SK-N-SH treated with all-trans-retinoic acid at 6 μM for 48 hours (cell line): ENCODE data around the gene DCLK2.

ENCODE experiments used
- ATAC-seq: fragments of 200-7000 bp; cut with Tn5 transposase; 3 replicates; pipeline ENCODE4 v1.9.1; 2020; ENCODE audit warnings: mild to moderate bottlenecking, moderate library complexity
- ARNTL ChIP-seq: fragments of 450-650 bp; formaldehyde crosslinking; IDR thresholded peaks from 2 replicates; pipeline ENCODE4 v1.5.0; 2020; ENCODE audit warnings: low read depth, mild to moderate bottlenecking, moderate library complexity, borderline replicate concordance
- BACH2 ChIP-seq: fragments of 250-450 bp; sonication (Bioruptor Pico); IDR thresholded peaks from 2 replicates; pipeline ENCODE4 v1.9.0; 2021; ENCODE audit warnings: mild to moderate bottlenecking, borderline replicate concordance
- CSDC2 ChIP-seq: fragments of 250-450 bp; sonication (Bioruptor Pico); IDR thresholded peaks from 2 replicates; pipeline ENCODE4 v1.5.0; 2020; ENCODE audit warnings: mild to moderate bottlenecking, moderate library complexity
- ESRRG ChIP-seq: fragments of 250-450 bp; sonication (Bioruptor Pico); IDR thresholded peaks from 2 replicates; pipeline ENCODE4 v1.6.1; 2021; ENCODE audit warnings: mild to moderate bottlenecking
- GLIS3 ChIP-seq: fragments of 250-450 bp; sonication (Bioruptor Pico); IDR thresholded peaks from 2 replicates; pipeline ENCODE4 v1.5.0; 2020; ENCODE audit warnings: mild to moderate bottlenecking, moderate library complexity
- ISL1 ChIP-seq: fragments of 250-450 bp; sonication (Bioruptor Pico); IDR thresholded peaks from 2 replicates; pipeline ENCODE4 v2.1.2; 2022; ENCODE audit warnings: mild to moderate bottlenecking, moderate library complexity
- OSR1 ChIP-seq: fragments of 250-450 bp; sonication (Bioruptor Pico); IDR thresholded peaks from 2 replicates; pipeline ENCODE4 v1.8.0; 2022; ENCODE audit warnings: moderate library complexity, mild to moderate bottlenecking, inconsistent platforms
- PPARA ChIP-seq: fragments of 250-450 bp; sonication (Bioruptor Pico); IDR thresholded peaks from 2 replicates; pipeline ENCODE4 v1.5.0; 2020; ENCODE audit warnings: mild to moderate bottlenecking, borderline replicate concordance
- RARB ChIP-seq: fragments of 250-450 bp; sonication (Bioruptor Pico); IDR thresholded peaks from 2 replicates; pipeline ENCODE4 v1.8.0; 2021; ENCODE audit warnings: mild to moderate bottlenecking, moderate library complexity
- SNAI2 ChIP-seq: fragments of 250-450 bp; sonication (Bioruptor Pico); IDR thresholded peaks from 2 replicates; pipeline ENCODE4 v1.5.0; 2020; ENCODE audit warnings: mild to moderate bottlenecking, moderate library complexity
- TCF4 ChIP-seq: fragments of 250-450 bp; sonication (Bioruptor Pico); IDR thresholded peaks from 2 replicates; pipeline ENCODE4 v1.8.0; 2021; ENCODE audit warnings: mild to moderate bottlenecking, moderate library complexity, borderline replicate concordance
- ZC3H10 ChIP-seq: fragments of 250-450 bp; sonication (Bioruptor Pico); IDR thresholded peaks from 2 replicates; pipeline ENCODE4 v1.5.1; 2021; ENCODE audit warnings: mild to moderate bottlenecking, moderate library complexity
- ZFP3 ChIP-seq: fragments of 250-450 bp; sonication (Bioruptor Pico); IDR thresholded peaks from 2 replicates; pipeline ENCODE4 v1.5.0; 2020; ENCODE audit warnings: mild to moderate bottlenecking, moderate library complexity
- ZFP30 ChIP-seq: fragments of 450-650 bp; formaldehyde crosslinking; IDR thresholded peaks from 2 replicates; pipeline ENCODE4 v1.5.0; 2022; ENCODE audit warnings: mild to moderate bottlenecking, moderate library complexity
- ZNF565 ChIP-seq: fragments of 450-650 bp; formaldehyde crosslinking; conservative IDR thresholded peaks from 2 replicates; pipeline ENCODE4 v1.5.0; 2020; ENCODE audit warnings: low read depth, mild to moderate bottlenecking, moderate library complexity
- ZNF8 ChIP-seq: fragments of 450-650 bp; formaldehyde crosslinking; IDR thresholded peaks from 2 replicates; pipeline ENCODE4 v1.5.0; 2020; ENCODE audit warnings: mild to moderate bottlenecking, moderate library complexity
- TF ChIP-seq, protein P1 (sequence below): fragments of 250-450 bp; sonication (Bioruptor Pico); IDR thresholded peaks from 2 replicates; pipeline ENCODE4 v1.8.0; 2021; ENCODE audit warnings: low read depth, mild to moderate bottlenecking, moderate library complexity, borderline replicate concordance
- TF ChIP-seq, protein P2 (sequence below): fragments of 250-450 bp; sonication (Bioruptor Pico); IDR thresholded peaks from 2 replicates; pipeline ENCODE4 v1.5.1; 2020; ENCODE audit warnings: low read depth, mild to moderate bottlenecking, moderate library complexity
- TF ChIP-seq, protein P3 (sequence below): fragments of 250-450 bp; sonication (Bioruptor Pico); IDR thresholded peaks from 2 replicates; pipeline ENCODE4 v1.5.0; 2020; ENCODE audit warnings: mild to moderate bottlenecking, moderate library complexity
- TF ChIP-seq, protein P4 (sequence below): fragments of 250-450 bp; sonication (Bioruptor Pico); IDR thresholded peaks from 2 replicates; pipeline ENCODE4 v1.5.1; 2021; ENCODE audit warnings: mild to moderate bottlenecking, moderate library complexity
- TF ChIP-seq, protein P5 (sequence below): fragments of 250-450 bp; sonication (Bioruptor Pico); IDR thresholded peaks from 2 replicates; pipeline ENCODE4 v1.8.0; 2020; ENCODE audit warnings: mild to moderate bottlenecking, moderate library complexity, borderline replicate concordance

The DCLK2 gene

DNA sequence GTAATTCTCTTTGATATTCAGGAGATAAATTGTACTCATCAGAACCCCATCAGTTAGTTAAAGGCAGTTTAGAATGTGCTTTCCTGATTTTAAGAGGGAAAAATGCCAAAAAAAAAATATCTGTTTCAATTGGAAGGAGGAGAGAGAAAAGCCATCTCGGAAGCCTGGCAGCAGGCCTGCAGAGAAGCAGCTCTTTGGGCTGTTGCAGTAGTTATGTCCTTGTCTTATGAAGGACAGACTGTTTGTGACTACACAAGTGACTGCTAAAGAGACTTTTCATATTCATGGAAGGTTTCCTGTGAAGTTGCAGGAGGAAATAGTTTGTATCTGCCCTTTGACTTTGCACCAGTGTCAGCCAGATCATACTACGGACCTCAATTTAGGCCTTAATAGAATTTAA, 88.8 kb downstream of the DCLK2 start:
- no peak for ATAC-seq
- TF ChIP-seq, protein P1, sequence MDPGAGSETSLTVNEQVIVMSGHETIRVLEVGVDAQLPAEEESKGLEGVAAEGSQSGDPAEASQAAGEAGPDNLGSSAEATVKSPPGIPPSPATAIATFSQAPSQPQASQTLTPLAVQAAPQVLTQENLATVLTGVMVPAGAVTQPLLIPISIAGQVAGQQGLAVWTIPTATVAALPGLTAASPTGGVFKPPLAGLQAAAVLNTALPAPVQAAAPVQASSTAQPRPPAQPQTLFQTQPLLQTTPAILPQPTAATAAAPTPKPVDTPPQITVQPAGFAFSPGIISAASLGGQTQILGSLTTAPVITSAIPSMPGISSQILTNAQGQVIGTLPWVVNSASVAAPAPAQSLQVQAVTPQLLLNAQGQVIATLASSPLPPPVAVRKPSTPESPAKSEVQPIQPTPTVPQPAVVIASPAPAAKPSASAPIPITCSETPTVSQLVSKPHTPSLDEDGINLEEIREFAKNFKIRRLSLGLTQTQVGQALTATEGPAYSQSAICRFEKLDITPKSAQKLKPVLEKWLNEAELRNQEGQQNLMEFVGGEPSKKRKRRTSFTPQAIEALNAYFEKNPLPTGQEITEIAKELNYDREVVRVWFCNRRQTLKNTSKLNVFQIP (CRISPR knock-in tag) = no peak
- TF ChIP-seq SNAI2 (CRISPR knock-in tag) (no peak), CSDC2 (CRISPR knock-in tag) (no peak), BACH2 (CRISPR knock-in tag) (no peak), ZFP30 (CRISPR knock-in tag) (no peak), TCF4 (CRISPR knock-in tag) (no peak), ZNF565 (CRISPR knock-in tag) (no peak), ARNTL (no peak), ISL1 (CRISPR knock-in tag) (no peak), ZC3H10 (CRISPR knock-in tag) (no peak), ESRRG (no peak), GLIS3 (no peak), ZNF8 (no peak), ZFP3 (no peak), RARB (CRISPR knock-in tag) (no peak)
- TF ChIP-seq, protein P2, sequence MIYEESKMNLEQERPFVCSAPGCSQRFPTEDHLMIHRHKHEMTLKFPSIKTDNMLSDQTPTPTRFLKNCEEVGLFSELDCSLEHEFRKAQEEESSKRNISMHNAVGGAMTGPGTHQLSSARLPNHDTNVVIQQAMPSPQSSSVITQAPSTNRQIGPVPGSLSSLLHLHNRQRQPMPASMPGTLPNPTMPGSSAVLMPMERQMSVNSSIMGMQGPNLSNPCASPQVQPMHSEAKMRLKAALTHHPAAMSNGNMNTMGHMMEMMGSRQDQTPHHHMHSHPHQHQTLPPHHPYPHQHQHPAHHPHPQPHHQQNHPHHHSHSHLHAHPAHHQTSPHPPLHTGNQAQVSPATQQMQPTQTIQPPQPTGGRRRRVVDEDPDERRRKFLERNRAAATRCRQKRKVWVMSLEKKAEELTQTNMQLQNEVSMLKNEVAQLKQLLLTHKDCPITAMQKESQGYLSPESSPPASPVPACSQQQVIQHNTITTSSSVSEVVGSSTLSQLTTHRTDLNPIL (CRISPR knock-in tag) = no peak
- TF ChIP-seq, protein P3, sequence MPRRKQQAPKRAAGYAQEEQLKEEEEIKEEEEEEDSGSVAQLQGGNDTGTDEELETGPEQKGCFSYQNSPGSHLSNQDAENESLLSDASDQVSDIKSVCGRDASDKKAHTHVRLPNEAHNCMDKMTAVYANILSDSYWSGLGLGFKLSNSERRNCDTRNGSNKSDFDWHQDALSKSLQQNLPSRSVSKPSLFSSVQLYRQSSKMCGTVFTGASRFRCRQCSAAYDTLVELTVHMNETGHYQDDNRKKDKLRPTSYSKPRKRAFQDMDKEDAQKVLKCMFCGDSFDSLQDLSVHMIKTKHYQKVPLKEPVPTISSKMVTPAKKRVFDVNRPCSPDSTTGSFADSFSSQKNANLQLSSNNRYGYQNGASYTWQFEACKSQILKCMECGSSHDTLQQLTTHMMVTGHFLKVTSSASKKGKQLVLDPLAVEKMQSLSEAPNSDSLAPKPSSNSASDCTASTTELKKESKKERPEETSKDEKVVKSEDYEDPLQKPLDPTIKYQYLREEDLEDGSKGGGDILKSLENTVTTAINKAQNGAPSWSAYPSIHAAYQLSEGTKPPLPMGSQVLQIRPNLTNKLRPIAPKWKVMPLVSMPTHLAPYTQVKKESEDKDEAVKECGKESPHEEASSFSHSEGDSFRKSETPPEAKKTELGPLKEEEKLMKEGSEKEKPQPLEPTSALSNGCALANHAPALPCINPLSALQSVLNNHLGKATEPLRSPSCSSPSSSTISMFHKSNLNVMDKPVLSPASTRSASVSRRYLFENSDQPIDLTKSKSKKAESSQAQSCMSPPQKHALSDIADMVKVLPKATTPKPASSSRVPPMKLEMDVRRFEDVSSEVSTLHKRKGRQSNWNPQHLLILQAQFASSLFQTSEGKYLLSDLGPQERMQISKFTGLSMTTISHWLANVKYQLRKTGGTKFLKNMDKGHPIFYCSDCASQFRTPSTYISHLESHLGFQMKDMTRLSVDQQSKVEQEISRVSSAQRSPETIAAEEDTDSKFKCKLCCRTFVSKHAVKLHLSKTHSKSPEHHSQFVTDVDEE (CRISPR knock-in tag) = no peak

DNA sequence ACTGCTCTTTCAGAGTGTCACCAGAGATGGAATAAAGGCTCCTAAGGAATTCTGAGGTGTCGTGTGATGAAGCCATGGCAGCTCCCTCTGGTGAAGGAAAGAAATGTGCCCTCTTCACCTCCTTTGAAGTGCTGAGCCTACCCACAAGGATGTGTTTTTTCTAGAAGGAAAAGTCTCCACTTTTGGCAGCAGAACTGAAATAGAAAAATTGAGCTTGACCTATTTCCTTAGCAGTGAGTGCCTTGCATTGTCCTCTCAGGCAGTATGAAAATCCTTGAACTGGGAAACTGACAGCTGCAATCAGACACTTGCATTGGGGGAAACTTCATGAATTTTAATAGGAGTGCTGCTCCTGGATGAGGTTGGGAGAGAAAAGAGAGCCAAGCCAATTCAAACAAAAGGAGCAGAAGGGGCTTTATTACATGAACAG, 95.2 kb downstream of the DCLK2 start:
- TF ChIP-seq OSR1 (CRISPR knock-in tag) (no peak), ZNF565 (CRISPR knock-in tag) (no peak), PPARA (CRISPR knock-in tag) (no peak), ZC3H10 (CRISPR knock-in tag) (no peak), GLIS3 (no peak), CSDC2 (CRISPR knock-in tag) (no peak)
- TF ChIP-seq, protein P1 (CRISPR knock-in tag) = no peak
- TF ChIP-seq, protein P4, sequence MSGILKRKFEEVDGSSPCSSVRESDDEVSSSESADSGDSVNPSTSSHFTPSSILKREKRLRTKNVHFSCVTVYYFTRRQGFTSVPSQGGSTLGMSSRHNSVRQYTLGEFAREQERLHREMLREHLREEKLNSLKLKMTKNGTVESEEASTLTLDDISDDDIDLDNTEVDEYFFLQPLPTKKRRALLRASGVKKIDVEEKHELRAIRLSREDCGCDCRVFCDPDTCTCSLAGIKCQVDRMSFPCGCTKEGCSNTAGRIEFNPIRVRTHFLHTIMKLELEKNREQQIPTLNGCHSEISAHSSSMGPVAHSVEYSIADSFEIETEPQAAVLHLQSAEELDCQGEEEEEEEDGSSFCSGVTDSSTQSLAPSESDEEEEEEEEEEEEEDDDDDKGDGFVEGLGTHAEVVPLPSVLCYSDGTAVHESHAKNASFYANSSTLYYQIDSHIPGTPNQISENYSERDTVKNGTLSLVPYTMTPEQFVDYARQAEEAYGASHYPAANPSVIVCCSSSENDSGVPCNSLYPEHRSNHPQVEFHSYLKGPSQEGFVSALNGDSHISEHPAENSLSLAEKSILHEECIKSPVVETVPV = no peak
- ATAC-seq = no peak

DNA sequence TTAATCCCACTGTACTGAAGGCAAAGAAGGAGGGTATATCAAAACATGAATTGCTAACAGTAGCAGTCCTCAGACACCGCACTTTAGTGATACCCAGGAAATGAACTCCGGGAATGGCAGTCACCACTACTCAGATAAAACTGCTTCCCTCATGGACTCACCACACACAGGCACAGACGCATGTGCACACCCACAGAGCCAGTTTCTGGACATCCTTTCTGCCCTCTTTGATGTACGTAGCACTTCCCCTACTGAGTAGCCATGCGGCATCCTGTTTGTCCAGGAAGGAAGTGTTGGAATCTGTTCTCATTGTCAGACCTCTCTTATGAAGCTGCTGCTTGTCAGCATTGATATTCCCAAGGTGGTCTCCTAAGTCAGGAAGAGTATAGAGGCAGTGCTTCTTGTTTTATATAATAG, 95.7 kb downstream of the DCLK2 start:
- no peak for ATAC-seq
- TF ChIP-seq ARNTL = no peak
- no peak for TF ChIP-seq ZNF565 (CRISPR knock-in tag)
- TF ChIP-seq, protein P5, sequence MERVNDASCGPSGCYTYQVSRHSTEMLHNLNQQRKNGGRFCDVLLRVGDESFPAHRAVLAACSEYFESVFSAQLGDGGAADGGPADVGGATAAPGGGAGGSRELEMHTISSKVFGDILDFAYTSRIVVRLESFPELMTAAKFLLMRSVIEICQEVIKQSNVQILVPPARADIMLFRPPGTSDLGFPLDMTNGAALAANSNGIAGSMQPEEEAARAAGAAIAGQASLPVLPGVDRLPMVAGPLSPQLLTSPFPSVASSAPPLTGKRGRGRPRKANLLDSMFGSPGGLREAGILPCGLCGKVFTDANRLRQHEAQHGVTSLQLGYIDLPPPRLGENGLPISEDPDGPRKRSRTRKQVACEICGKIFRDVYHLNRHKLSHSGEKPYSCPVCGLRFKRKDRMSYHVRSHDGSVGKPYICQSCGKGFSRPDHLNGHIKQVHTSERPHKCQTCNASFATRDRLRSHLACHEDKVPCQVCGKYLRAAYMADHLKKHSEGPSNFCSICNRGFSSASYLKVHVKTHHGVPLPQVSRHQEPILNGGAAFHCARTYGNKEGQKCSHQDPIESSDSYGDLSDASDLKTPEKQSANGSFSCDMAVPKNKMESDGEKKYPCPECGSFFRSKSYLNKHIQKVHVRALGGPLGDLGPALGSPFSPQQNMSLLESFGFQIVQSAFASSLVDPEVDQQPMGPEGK (CRISPR knock-in tag) = no peak
- no peak for TF ChIP-seq ESRRG
- no peak for TF ChIP-seq CSDC2 (CRISPR knock-in tag)
- no peak for TF ChIP-seq ZFP30 (CRISPR knock-in tag)
- TF ChIP-seq ZNF8 = no peak
- no peak for TF ChIP-seq GLIS3
- no peak for TF ChIP-seq ZC3H10 (CRISPR knock-in tag)
- no peak for TF ChIP-seq ZFP3
- no peak for TF ChIP-seq TCF4 (CRISPR knock-in tag)
- TF ChIP-seq, protein P3 (CRISPR knock-in tag) = no peak
- TF ChIP-seq ISL1 (CRISPR knock-in tag) = no peak
- no peak for TF ChIP-seq RARB (CRISPR knock-in tag)
- TF ChIP-seq, protein P1 (CRISPR knock-in tag) = no peak
